CD4-positive, alpha-beta memory T cell (primary cell): ENCODE results near the gene FHDC1. TPM values are rescaled to one million over a fixed set of nuclear protein-coding genes. Genes with fewer than 3 reads are reported as not detected.

ENCODE experiments used
- CTCF ChIA-PET: fragments of 350-600 bp; sonication (Branson Sonifier 250); formaldehyde crosslinking; loops from one replicate; lab custom pipeline; 2021; ENCODE audit warnings: inconsistent platforms; ENCODE audit not compliant: partially characterized antibody; lab: Charles Lee
- POLR2A ChIA-PET: fragments of 350-600 bp; sonication (Branson Sonifier 250); formaldehyde crosslinking; loops from one replicate; lab custom pipeline; 2021; ENCODE audit not compliant: partially characterized antibody; lab: Charles Lee
- DNase-seq, 5 donors: peaks; one replicate each; pipeline versions ENCODE4 v3.0.0 to v3.0.0-alpha.2; 2020 to 2022; ENCODE audit warnings: mixed read lengths in 1 of 5
- H3K27ac ChIP-seq: one replicate; pipeline ENCODE4 v1.7.0; 2013; ENCODE audit warnings: low read depth, low read length
- H3K27me3 ChIP-seq: 2 replicates; pipeline ENCODE4 v1.7.0; 2013; ENCODE audit warnings: mild to moderate bottlenecking, low read length, moderate library complexity; ENCODE audit not compliant: insufficient read depth
- H3K36me3 ChIP-seq: 2 replicates; pipeline ENCODE4 v1.7.0; 2013; ENCODE audit warnings: mild to moderate bottlenecking, low read length, moderate library complexity; ENCODE audit not compliant: insufficient read depth
- H3K4me1 ChIP-seq: 2 replicates; pipeline ENCODE4 v1.7.0; 2013; ENCODE audit warnings: mild to moderate bottlenecking, low read length, moderate library complexity; ENCODE audit not compliant: insufficient read depth
- H3K4me3 ChIP-seq, 2 donors: one replicate each; pipeline ENCODE4 v1.7.0; 2013; ENCODE audit warnings: low read length in 2 of 2, mild to moderate bottlenecking in 1 of 2
- H3K9me3 ChIP-seq, 2 donors: one replicate each; pipeline ENCODE4 v1.7.0; 2013; ENCODE audit warnings: low read length in 2 of 2, control low read depth in 1 of 2; ENCODE audit not compliant: control insufficient read depth in 1 of 2
- H3K27ac Mint-ChIP-seq, 7 donors: one replicate each; pipeline ENCODE4 v1.8.0; 2020 to 2021; ENCODE audit warnings: mixed read lengths in 7 of 7, mild to moderate bottlenecking in 6 of 7, inconsistent platforms in 3 of 7, moderate library complexity in 3 of 7
- H3K27me3 Mint-ChIP-seq, 2 donors: one replicate each; pipeline ENCODE4 v1.8.0; 2020 to 2021; ENCODE audit warnings: mixed read lengths in 2 of 2
- H3K36me3 Mint-ChIP-seq, 2 donors: one replicate each; pipeline ENCODE4 v1.8.0; 2020 to 2021; ENCODE audit warnings: mixed read lengths in 2 of 2, inconsistent platforms in 1 of 2, mild to moderate bottlenecking in 1 of 2
- H3K4me1 Mint-ChIP-seq, 4 donors: one replicate each; pipeline ENCODE4 v1.8.0; 2020 to 2021; ENCODE audit warnings: mixed read lengths in 4 of 4, mild to moderate bottlenecking in 1 of 4
- H3K4me3 Mint-ChIP-seq, 8 donors: one replicate each; pipeline ENCODE4 v1.8.0; 2020 to 2021; ENCODE audit warnings: mixed read lengths in 8 of 8, mild to moderate bottlenecking in 7 of 8, moderate library complexity in 6 of 8, inconsistent platforms in 3 of 8
- H3K9me3 Mint-ChIP-seq, 8 donors: one replicate each; pipeline ENCODE4 v1.8.0; 2020 to 2021; ENCODE audit warnings: mixed read lengths in 8 of 8, mild to moderate bottlenecking in 5 of 8, inconsistent platforms in 3 of 8, moderate library complexity in 1 of 8
- intact Hi-C: fragments of 100-400 bp; cut with micrococcal nuclease; formaldehyde crosslinking; loops from one replicate; pipeline ENCODE4 v1.15.1; 2023
- polyA plus RNA-seq, 2 donors: library from polyadenylated mRNA; unstranded; fragments of 300-500 nt; fragmentation: Illumina TruSeq; gene quantifications; one replicate each; pipeline ENCODE4 v1.2.3, GENCODE V29; 2021
- total RNA-seq, 2 experiments: library from RNA; stranded (reverse); gene quantifications; one replicate each; pipeline ENCODE4 v1.2.3, GENCODE V29; 2021

The FHDC1 gene
- total and polyA plus RNA-seq, 4 experiments from 2014 or later, result 0.03 to 0.29 (median 0.11) TPM; not detected in 1

DNA sequence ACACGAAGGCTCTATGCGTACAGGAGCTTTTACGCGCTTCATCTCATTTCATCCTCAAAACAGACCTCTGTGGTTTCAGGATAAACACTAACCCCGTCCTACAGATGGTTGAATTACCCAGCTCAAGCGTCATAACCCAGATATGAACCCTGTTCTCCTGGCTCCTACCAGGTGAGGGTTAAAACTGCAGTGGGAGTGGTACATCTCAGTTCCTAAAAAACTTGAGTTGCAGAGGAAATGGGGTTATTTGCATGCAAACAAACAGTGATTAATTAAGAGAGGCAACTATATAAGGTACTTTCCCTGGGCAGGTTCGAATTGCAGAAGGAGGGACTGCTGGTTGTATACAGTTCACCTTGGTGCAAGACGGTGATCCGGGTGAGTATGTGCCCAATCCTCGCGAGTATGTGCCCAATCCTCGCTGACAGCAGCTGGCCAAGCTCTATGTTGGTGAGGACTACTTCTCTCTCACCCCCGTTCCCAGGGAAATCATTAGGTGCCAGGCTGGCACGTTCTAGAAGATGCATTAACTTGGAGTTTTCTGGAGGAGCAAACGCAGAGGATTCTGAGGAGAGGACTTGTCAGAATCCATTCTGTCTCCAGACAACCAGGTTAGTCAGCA is 72.6 kb downstream of the FHDC1 start:
- Mint-ChIP-seq H3K4me3 (no peak overlapping the region), H3K36me3 (no peaks in the 10 kb centered on the region), H3K9me3 (peaks cover 0 to 6% (median 0%) of the 10 kb centered on the region in 8 donors), H3K27ac (no peak overlapping the region), H3K4me1 (no peaks in the 10 kb centered on the region), H3K27me3 (peaks cover 0 to 2% of the 10 kb centered on the region in 2 donors)
- no peaks in the 10 kb centered on the region for H3K4me1 ChIP-seq
- ChIA-PET CTCF (no interaction called here), POLR2A (no interaction called here)
- H3K9me3 ChIP-seq, result no peaks in the 10 kb centered on the region
- no peak overlapping the region for H3K4me3 ChIP-seq
- DNase-seq, result no peak
- H3K36me3 ChIP-seq, result no peaks in the 10 kb centered on the region
- no peak overlapping the region for H3K27ac ChIP-seq
- intact Hi-C loops, result no loop called here
- no peaks in the 10 kb centered on the region for H3K27me3 ChIP-seq

DNA sequence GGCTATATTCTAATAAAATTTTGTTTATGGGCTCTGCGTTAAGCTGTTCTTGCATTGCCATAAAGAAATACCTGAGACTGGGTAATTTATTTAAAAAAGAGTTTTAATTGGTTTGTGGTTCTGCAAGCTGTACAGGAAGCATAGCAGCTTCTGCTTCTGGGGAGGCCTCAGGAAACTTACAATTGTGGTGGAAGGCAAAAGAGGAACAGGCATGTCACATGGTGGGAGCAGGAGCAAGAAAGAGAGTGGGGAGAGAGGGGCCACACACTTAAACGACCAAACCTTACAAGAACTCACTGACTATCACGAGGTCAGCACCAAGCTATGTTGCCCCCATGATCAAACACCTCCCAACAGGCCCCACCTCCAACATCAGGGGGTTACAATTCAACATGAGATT is 74.0 kb downstream of the FHDC1 start:
- Histone ChIP-seq H3K27me3 (no peaks in the 10 kb centered on the region), H3K4me3 (no peak overlapping the region), H3K36me3 (no peaks in the 10 kb centered on the region), H3K4me1 (no peaks in the 10 kb centered on the region), H3K9me3 (no peaks in the 10 kb centered on the region), H3K27ac (no peak overlapping the region)
- DNase-seq, result no peak
- no peak overlapping the region for H3K4me3 Mint-ChIP-seq
- CTCF ChIA-PET, result no interaction called here
- H3K27ac Mint-ChIP-seq, result no peak overlapping the region
- no peaks in the 10 kb centered on the region for H3K4me1 Mint-ChIP-seq
- H3K9me3 Mint-ChIP-seq, result peaks cover 0 to 6% (median 0%) of the 10 kb centered on the region in 8 donors
- no peaks in the 10 kb centered on the region for H3K36me3 Mint-ChIP-seq
- no peaks in the 10 kb centered on the region for H3K27me3 Mint-ChIP-seq
- intact Hi-C loops, result no loop called here
- POLR2A ChIA-PET, result no interaction called here

DNA sequence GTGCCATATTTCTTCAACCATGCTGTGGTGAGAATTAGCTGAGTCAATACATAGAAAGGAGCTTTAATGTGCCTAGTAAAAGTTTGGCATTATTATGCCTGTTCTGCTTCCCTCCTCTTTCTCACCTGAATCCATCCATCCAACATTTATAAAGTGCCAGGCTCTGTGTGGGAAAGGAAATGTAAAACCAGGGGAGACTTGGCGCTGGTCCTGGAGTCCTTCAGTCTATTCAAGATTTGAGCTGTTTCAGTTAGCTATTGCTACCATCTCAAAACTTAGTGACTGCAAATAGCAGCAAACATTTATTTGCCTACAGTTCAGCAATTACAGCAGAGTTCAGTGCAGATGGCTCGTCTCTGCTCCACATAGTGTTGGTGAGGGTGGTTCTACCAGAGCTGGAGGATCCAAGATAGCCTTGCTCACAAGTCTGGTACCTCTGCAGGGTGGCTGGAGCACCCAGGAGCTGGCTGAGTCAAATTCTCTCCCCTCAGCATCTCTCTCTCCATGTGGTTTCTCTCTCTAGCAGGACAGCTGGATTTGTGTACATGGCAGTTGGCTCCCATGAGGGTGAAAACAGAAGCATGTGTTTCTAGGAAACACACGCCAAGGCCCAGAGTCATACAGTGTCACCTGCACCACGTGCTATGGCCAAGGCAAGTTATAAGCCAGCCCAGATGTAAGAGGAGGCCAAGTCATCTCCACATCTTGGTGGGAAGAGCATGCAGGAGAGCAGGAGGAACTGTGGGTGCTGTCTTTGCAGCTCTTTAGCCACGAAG is 77.3 kb downstream of the FHDC1 start:
- Histone ChIP-seq H3K36me3 (no peaks in the 10 kb centered on the region), H3K27ac (no peak overlapping the region), H3K4me3 (no peak overlapping the region), H3K4me1 (no peaks in the 10 kb centered on the region), H3K9me3 (no peaks in the 10 kb centered on the region), H3K27me3 (no peaks in the 10 kb centered on the region)
- no peak for DNase-seq
- intact Hi-C loops, result no loop called here
- H3K4me1 Mint-ChIP-seq, result no peaks in the 10 kb centered on the region
- peaks cover 0 to 6% (median 0%) of the 10 kb centered on the region in 8 donors for H3K9me3 Mint-ChIP-seq
- POLR2A ChIA-PET, result no interaction called here
- CTCF ChIA-PET, result no interaction called here
- no peaks in the 10 kb centered on the region for H3K36me3 Mint-ChIP-seq
- H3K27me3 Mint-ChIP-seq, result peaks cover 0 to 1% of the 10 kb centered on the region in 2 donors
- no peak overlapping the region for H3K27ac Mint-ChIP-seq
- no peak overlapping the region for H3K4me3 Mint-ChIP-seq

DNA sequence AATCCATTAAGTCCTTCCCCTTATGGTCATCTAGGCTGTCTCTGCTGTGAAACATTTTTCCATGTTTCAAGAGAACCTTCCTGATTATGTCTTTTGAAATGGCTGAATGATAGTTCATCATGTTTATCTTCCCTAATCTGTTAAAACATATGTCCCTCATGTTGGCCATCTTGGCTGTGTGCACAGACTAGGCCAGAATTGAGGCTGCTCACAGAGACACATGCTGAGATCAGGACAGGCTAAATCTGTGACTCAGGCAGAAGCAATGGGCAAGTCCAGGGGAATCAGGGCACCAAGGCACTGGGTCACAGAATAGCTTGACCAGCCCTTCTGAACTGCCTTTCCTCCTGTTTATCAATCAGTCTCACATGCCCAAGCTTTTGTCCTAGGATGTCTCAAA is 78.3 kb downstream of the FHDC1 start:
- peaks cover 0 to 1% of the 10 kb centered on the region in 2 donors for H3K27me3 Mint-ChIP-seq
- H3K36me3 Mint-ChIP-seq, result no peaks in the 10 kb centered on the region
- Histone ChIP-seq H3K27ac (no peak overlapping the region), H3K27me3 (no peaks in the 10 kb centered on the region), H3K9me3 (no peaks in the 10 kb centered on the region), H3K36me3 (no peaks in the 10 kb centered on the region), H3K4me3 (no peak overlapping the region), H3K4me1 (no peaks in the 10 kb centered on the region)
- DNase-seq, result no peak
- CTCF ChIA-PET, result no interaction called here
- no peak overlapping the region for H3K27ac Mint-ChIP-seq
- no peaks in the 10 kb centered on the region for H3K4me1 Mint-ChIP-seq
- intact Hi-C loops, result no loop called here
- no peak overlapping the region for H3K4me3 Mint-ChIP-seq
- POLR2A ChIA-PET, result no interaction called here
- peaks cover 0 to 6% (median 0%) of the 10 kb centered on the region in 8 donors for H3K9me3 Mint-ChIP-seq

DNA sequence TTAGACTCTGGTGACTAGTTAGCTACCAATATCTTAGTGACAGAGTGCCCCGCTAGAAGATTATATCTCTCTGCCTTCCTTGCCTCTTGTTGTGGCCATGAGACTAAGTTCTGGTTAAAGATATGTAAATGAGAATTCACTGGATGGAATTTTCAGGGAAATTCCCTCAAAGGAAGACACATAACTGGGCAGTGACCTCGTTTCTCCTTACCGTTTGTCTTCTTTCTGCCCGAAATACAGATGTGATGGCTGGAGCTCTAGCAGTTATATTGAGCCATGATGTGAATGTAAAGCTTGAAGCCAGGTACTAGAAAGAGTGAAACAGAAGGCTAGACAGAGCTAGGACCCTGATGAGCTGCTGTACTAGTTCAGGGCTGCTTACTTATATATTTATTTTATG is 80.5 kb downstream of the FHDC1 start:
- Mint-ChIP-seq H3K4me3 (no peak overlapping the region), H3K4me1 (no peaks in the 10 kb centered on the region), H3K27me3 (peaks cover 0 to 1% of the 10 kb centered on the region in 2 donors), H3K27ac (no peak overlapping the region), H3K36me3 (no peaks in the 10 kb centered on the region), H3K9me3 (peaks cover 0 to 4% (median 0%) of the 10 kb centered on the region in 8 donors)
- ChIA-PET CTCF (no interaction called here), POLR2A (no interaction called here)
- no peaks in the 10 kb centered on the region for H3K4me1 ChIP-seq
- no peaks in the 10 kb centered on the region for H3K36me3 ChIP-seq
- no peak overlapping the region for H3K27ac ChIP-seq
- no peak overlapping the region for H3K4me3 ChIP-seq
- intact Hi-C loops, result no loop called here
- no peak for DNase-seq
- no peaks in the 10 kb centered on the region for H3K27me3 ChIP-seq
- no peaks in the 10 kb centered on the region for H3K9me3 ChIP-seq

DNA sequence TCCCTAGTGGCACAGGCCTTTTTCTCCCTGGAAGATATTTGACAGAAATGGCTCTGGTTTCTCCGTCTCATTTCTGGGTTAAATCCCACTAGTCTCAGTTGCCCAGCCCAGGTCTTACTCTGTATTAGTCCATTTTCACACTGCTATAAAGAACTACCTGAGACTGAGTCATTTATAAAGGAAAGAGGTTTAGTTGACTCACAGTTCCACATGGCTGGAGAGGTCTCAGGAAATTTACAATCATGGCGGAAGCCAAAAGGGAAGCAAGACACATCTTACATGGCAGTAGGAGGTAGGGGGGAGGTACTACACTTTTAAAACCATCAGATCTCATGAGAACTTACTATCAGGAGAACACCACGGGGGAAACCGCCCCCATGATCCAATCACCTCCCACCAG is 81.9 kb downstream of the FHDC1 start:
- Histone ChIP-seq H3K9me3 (no peaks in the 10 kb centered on the region), H3K4me3 (no peak overlapping the region), H3K36me3 (no peaks in the 10 kb centered on the region), H3K27me3 (no peaks in the 10 kb centered on the region), H3K27ac (no peak overlapping the region), H3K4me1 (no peaks in the 10 kb centered on the region)
- intact Hi-C loops, result no loop called here
- ChIA-PET CTCF (no interaction called here), POLR2A (no interaction called here)
- Mint-ChIP-seq H3K4me3 (no peak overlapping the region), H3K27ac (no peak overlapping the region), H3K9me3 (no peaks in the 10 kb centered on the region), H3K27me3 (peaks cover 0 to 1% of the 10 kb centered on the region in 2 donors), H3K36me3 (no peaks in the 10 kb centered on the region), H3K4me1 (no peaks in the 10 kb centered on the region)
- no peak for DNase-seq

DNA sequence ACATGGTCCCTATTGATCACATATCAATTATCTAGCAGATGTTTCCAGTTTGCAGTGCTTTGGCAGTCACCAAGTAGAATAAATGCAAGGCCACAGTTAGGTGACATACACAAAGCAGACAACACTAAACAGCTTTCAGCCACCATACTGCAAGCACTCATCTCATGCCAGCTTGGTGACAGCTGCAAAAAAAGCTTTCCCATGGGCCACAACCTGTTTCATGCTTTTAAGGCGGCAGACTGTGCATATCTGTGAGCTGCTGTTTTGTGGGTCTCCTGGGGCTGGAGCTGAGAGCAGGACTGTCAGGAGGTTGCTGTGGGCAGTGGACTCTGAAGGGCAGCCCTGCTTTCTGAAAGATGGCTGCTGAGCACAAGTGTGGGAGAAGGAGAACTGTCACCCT is 82.6 kb downstream of the FHDC1 start:
- H3K27ac ChIP-seq, result no peak overlapping the region
- H3K4me3 ChIP-seq, result no peak overlapping the region
- H3K4me1 Mint-ChIP-seq, result peaks cover 0 to 2% (median under 1%) of the 10 kb centered on the region in 4 donors
- no peaks in the 10 kb centered on the region for H3K27me3 ChIP-seq
- ChIA-PET CTCF (no interaction called here), POLR2A (no interaction called here)
- H3K9me3 ChIP-seq, result no peaks in the 10 kb centered on the region
- no peaks in the 10 kb centered on the region for H3K9me3 Mint-ChIP-seq
- peaks cover 0 to 1% of the 10 kb centered on the region in 2 donors for H3K27me3 Mint-ChIP-seq
- no peak for DNase-seq
- no peak overlapping the region for H3K4me3 Mint-ChIP-seq
- H3K4me1 ChIP-seq, result no peaks in the 10 kb centered on the region
- no peak overlapping the region for H3K27ac Mint-ChIP-seq
- intact Hi-C loops, result no loop called here
- H3K36me3 Mint-ChIP-seq, result no peaks in the 10 kb centered on the region
- no peaks in the 10 kb centered on the region for H3K36me3 ChIP-seq
